HepG2 (cell line): ENCODE measurements around the gene FKBP10. TPM values are rescaled to one million over a fixed set of nuclear protein-coding genes. Genes with fewer than 3 reads are reported as not detected.
A peak's percentile ranks its signal among the peaks of the same experiment; 100 is the strongest.

ENCODE experiments used
- CAMTA2 ChIP-seq: sonication (generic); formaldehyde crosslinking; IDR thresholded peaks from 2 replicates; pipeline ENCODE4 v1.4.0; 2020; ENCODE audit warnings: mild to moderate bottlenecking, missing genetic modification reagents, borderline replicate concordance
- KDM2A ChIP-seq: sonication (generic); formaldehyde crosslinking; IDR thresholded peaks from 2 replicates; pipeline ENCODE4 v1.4.0; 2020; ENCODE audit warnings: low read depth, missing genetic modification reagents, borderline replicate concordance
- NFE2L1 ChIP-seq: sonication (generic); formaldehyde crosslinking; IDR thresholded peaks from 2 replicates; pipeline ENCODE4 v1.4.0; 2020; ENCODE audit warnings: missing genetic modification reagents, mild to moderate bottlenecking, borderline replicate concordance
- RAD21 ChIP-seq: fragments of 450-650 bp; formaldehyde crosslinking; IDR thresholded peaks from 2 replicates; pipeline ENCODE4 v1.5.0; 2020; ENCODE audit warnings: mild to moderate bottlenecking
- RFXANK ChIP-seq: IDR thresholded peaks from 2 replicates; pipeline ENCODE4 v1.6.1; 2016
- SAFB2 ChIP-seq: sonication (generic); formaldehyde crosslinking; IDR thresholded peaks from 2 replicates; pipeline ENCODE4 v1.5.1; 2020; ENCODE audit warnings: missing genetic modification reagents, low read depth, mild to moderate bottlenecking, borderline replicate concordance
- SOX13 ChIP-seq, 3 experiments: fragments of 450-650 bp in 1 of 3; sonication (generic) in 1 of 3; formaldehyde crosslinking in 1 of 3; IDR thresholded peaks in 2 of 3; conservative IDR thresholded peaks in 1 of 3; 2 replicates each; pipeline versions ENCODE4 v1.5.0 to v1.6.1; 2016 to 2020; ENCODE audit warnings: antibody characterized with exemption in 1 of 3, mild to moderate bottlenecking in 1 of 3, missing compliant biosample characterization in 1 of 3, missing genetic modification reagents in 1 of 3, moderate library complexity in 1 of 3
- UBTF ChIP-seq: sonication (generic); formaldehyde crosslinking; IDR thresholded peaks from 2 replicates; pipeline ENCODE4 v1.4.0; 2020; ENCODE audit warnings: mild to moderate bottlenecking, missing genetic modification reagents
- ZBTB38 ChIP-seq: sonication (generic); formaldehyde crosslinking; IDR thresholded peaks from 2 replicates; pipeline ENCODE4 v1.5.1; 2020; ENCODE audit warnings: mild to moderate bottlenecking, missing genetic modification reagents
- ZNF17 ChIP-seq: sonication (generic); formaldehyde crosslinking; IDR thresholded peaks from 2 replicates; pipeline ENCODE4 v1.5.0; 2020; ENCODE audit warnings: mild to moderate bottlenecking, missing genetic modification reagents
- ZNF235 ChIP-seq: sonication (generic); formaldehyde crosslinking; IDR thresholded peaks from 2 replicates; pipeline ENCODE4 v1.8.1; 2023; ENCODE audit warnings: mild to moderate bottlenecking, missing genetic modification reagents, borderline replicate concordance
- ZNF770 ChIP-seq: sonication (generic); formaldehyde crosslinking; IDR thresholded peaks from 2 replicates; pipeline ENCODE4 v1.5.0; 2020; ENCODE audit warnings: mild to moderate bottlenecking, missing genetic modification reagents
- ZNF800 ChIP-seq: sonication (generic); formaldehyde crosslinking; IDR thresholded peaks from 2 replicates; pipeline ENCODE4 v1.4.0; 2020; ENCODE audit warnings: missing genetic modification reagents
- polyA plus RNA-seq, 8 experiments: library from polyadenylated mRNA; depleted of rRNA in 3 of 8; stranded (reverse) in 7 of 8; unstranded in 1 of 8; fragments of >200 nt; fragmentation: Illumina TruSeq in 4 of 8; extraction: Trizol in 4 of 8; gene quantifications; 2 replicates each; pipeline versions ENCODE4 v1.2.1 to v1.2.3, GENCODE V29; 2011 to 2016; ENCODE audit warnings: low read depth in 4 of 8, missing spikeins in 1 of 8, mixed read lengths in 1 of 8; ENCODE audit not compliant: insufficient read depth in 1 of 8
- total RNA-seq, 5 experiments: library from RNA; depleted of rRNA; stranded (reverse); fragments of >200 nt; fragmentation: Illumina TruSeq; extraction: Trizol; gene quantifications; 2 replicates each; pipeline ENCODE4 v1.2.3, GENCODE V29; 2016; ENCODE audit warnings: low read depth in 1 of 5
- TF ChIP-seq, protein P1 (sequence below): sonication (generic); formaldehyde crosslinking; IDR thresholded peaks from 2 replicates; pipeline ENCODE4 v1.5.0; 2020; ENCODE audit warnings: missing genetic modification reagents
- TF ChIP-seq, protein P2 (sequence below): sonication (generic); formaldehyde crosslinking; IDR thresholded peaks from 2 replicates; pipeline ENCODE4 v1.4.0; 2020; ENCODE audit warnings: missing genetic modification reagents, borderline replicate concordance

The FKBP10 gene
- total and polyA plus RNA-seq, 2 of the 13 experiments (the other 11 are each of a cell fraction or from before 2014, with no cell fraction given), result 149 to 573 TPM

GRCh38 chr17:41822216-41823140 is 9.7 kb downstream of the FKBP10 start (continued):
- TF ChIP-seq SAFB2 (CRISPR knock-in tag) (no peak), RFXANK (CRISPR knock-in tag) (no peak), UBTF (CRISPR knock-in tag) (no peak), ZNF770 (CRISPR knock-in tag) (peak; percentile 94), ZNF17 (CRISPR knock-in tag) (no peak), ZNF800 (CRISPR knock-in tag) (no peak), ZBTB38 (CRISPR knock-in tag) (peak; percentile 56), CAMTA2 (CRISPR knock-in tag) (no peak), RAD21 (CRISPR knock-in tag) (no peak), KDM2A (CRISPR knock-in tag) (peak; percentile 11; the same call in 1 of the 2 replicates), NFE2L1 (no peak), SOX13 (IDR thresholded peaks at IDR 0.05) (no peak), SOX13 (CRISPR knock-in tag; conservative IDR thresholded peaks at IDR 0.05 in 1 of 2, IDR thresholded peaks at IDR 0.05 in 1 of 2) (no peak), ZNF235 (CRISPR knock-in tag) (no peak)
- TF ChIP-seq, protein P1, sequence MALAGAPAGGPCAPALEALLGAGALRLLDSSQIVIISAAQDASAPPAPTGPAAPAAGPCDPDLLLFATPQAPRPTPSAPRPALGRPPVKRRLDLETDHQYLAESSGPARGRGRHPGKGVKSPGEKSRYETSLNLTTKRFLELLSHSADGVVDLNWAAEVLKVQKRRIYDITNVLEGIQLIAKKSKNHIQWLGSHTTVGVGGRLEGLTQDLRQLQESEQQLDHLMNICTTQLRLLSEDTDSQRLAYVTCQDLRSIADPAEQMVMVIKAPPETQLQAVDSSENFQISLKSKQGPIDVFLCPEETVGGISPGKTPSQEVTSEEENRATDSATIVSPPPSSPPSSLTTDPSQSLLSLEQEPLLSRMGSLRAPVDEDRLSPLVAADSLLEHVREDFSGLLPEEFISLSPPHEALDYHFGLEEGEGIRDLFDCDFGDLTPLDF (CRISPR knock-in tag), result no peak
- TF ChIP-seq, protein P2, sequence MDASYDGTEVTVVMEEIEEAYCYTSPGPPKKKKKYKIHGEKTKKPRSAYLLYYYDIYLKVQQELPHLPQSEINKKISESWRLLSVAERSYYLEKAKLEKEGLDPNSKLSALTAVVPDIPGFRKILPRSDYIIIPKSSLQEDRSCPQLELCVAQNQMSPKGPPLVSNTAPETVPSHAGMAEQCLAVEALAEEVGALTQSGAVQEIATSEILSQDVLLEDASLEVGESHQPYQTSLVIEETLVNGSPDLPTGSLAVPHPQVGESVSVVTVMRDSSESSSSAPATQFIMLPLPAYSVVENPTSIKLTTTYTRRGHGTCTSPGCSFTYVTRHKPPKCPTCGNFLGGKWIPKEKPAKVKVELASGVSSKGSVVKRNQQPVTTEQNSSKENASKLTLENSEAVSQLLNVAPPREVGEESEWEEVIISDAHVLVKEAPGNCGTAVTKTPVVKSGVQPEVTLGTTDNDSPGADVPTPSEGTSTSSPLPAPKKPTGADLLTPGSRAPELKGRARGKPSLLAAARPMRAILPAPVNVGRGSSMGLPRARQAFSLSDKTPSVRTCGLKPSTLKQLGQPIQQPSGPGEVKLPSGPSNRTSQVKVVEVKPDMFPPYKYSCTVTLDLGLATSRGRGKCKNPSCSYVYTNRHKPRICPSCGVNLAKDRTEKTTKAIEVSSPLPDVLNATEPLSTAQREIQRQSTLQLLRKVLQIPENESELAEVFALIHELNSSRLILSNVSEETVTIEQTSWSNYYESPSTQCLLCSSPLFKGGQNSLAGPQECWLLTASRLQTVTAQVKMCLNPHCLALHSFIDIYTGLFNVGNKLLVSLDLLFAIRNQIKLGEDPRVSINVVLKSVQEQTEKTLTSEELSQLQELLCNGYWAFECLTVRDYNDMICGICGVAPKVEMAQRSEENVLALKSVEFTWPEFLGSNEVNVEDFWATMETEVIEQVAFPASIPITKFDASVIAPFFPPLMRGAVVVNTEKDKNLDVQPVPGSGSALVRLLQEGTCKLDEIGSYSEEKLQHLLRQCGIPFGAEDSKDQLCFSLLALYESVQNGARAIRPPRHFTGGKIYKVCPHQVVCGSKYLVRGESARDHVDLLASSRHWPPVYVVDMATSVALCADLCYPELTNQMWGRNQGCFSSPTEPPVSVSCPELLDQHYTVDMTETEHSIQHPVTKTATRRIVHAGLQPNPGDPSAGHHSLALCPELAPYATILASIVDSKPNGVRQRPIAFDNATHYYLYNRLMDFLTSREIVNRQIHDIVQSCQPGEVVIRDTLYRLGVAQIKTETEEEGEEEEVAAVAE (CRISPR knock-in tag), result no peak
